ENCODE data around the gene CCT5. TPM values are rescaled to one million over a fixed set of nuclear protein-coding genes. Genes with fewer than 3 reads are reported as not detected.
"Not testable (repeated sequence)": the region's sequence is repeated elsewhere in the genome, so short reads cannot be mapped to it uniquely, and the experiment has no call there.

CCT5 gene

GRCh38 chr5:10307206-10308148 lies 57.4 kb downstream of the CCT5 start, which contains the start of gene CMBL:
TSS of gene CMBL (minus strand) at chr5:10307902. CDS start at chr5:10290762, 17,140 bp downstream.
- peak within 1 kb of the TSS; percentile 83 for H3K4me2 ChIP-seq (ENCODE audit: low read length)
- peak within 1 kb of the TSS; percentile 83 for H3K9ac ChIP-seq (ENCODE audit: low read depth, low read length)
- no peaks in the 10 kb centered on the region for H3K9me3 ChIP-seq (replicated peaks; ENCODE audit: low read length)
- H3K36me3 ChIP-seq (ENCODE audit: insufficient read depth, low read length): no peaks in the 10 kb centered on the region
- H3K4me3 ChIP-seq (ENCODE audit: low read length): peak within 1 kb of the TSS; percentile 85
- H3K27me3 ChIP-seq (ENCODE audit: control insufficient read depth, insufficient read depth, low read length): no peaks in the 10 kb centered on the region
- peaks cover 14% of the 10 kb centered on the region for H3K4me1 ChIP-seq (ENCODE audit: control insufficient read depth, insufficient read depth, low read length)

GRCh38 chr5:10308844-10309243 lies 58.8 kb downstream of the CCT5 start:
- Histone ChIP-seq H3K4me1 (ENCODE audit: control insufficient read depth, insufficient read depth, low read length) (peaks cover 14% of the 10 kb centered on the region), H3K9ac (ENCODE audit: low read depth, low read length) (no peak overlapping the region), H3K4me3 (ENCODE audit: low read length) (no peak overlapping the region), H3K27me3 (ENCODE audit: control insufficient read depth, insufficient read depth, low read length) (no peaks in the 10 kb centered on the region), H3K9me3 (replicated peaks; ENCODE audit: low read length) (no peaks in the 10 kb centered on the region), H3K4me2 (ENCODE audit: low read length) (no peak overlapping the region), H3K36me3 (ENCODE audit: insufficient read depth, low read length) (no peaks in the 10 kb centered on the region)

GRCh38 chr5:10310066-10310779 lies 60.1 kb downstream of the CCT5 start:
- no peak overlapping the region for H3K9ac ChIP-seq (ENCODE audit: low read depth, low read length)
- H3K27me3 ChIP-seq (ENCODE audit: control insufficient read depth, insufficient read depth, low read length): no peaks in the 10 kb centered on the region
- peaks cover 14% of the 10 kb centered on the region for H3K4me1 ChIP-seq (ENCODE audit: control insufficient read depth, insufficient read depth, low read length)
- no peak overlapping the region for H3K4me3 ChIP-seq (ENCODE audit: low read length)
- H3K36me3 ChIP-seq (ENCODE audit: insufficient read depth, low read length): no peaks in the 10 kb centered on the region
- no peaks in the 10 kb centered on the region for H3K9me3 ChIP-seq (replicated peaks; ENCODE audit: low read length)
- H3K4me2 ChIP-seq (ENCODE audit: low read length): no peak overlapping the region

GRCh38 chr5:10310835-10311570 lies 60.9 kb downstream of the CCT5 start:
- H3K9me3 ChIP-seq (replicated peaks; ENCODE audit: low read length); H3K9ac ChIP-seq (ENCODE audit: low read depth, low read length); H3K4me3 ChIP-seq (ENCODE audit: low read length); H3K4me2 ChIP-seq (ENCODE audit: low read length); H3K36me3 ChIP-seq (ENCODE audit: insufficient read depth, low read length); H3K27me3 ChIP-seq (ENCODE audit: control insufficient read depth, insufficient read depth, low read length): not testable (repeated sequence)
- H3K4me1 ChIP-seq (ENCODE audit: control insufficient read depth, insufficient read depth, low read length): peaks cover 14% of the 10 kb centered on the region

- Histone ChIP-seq H3K9ac (ENCODE audit: low read depth, low read length) (no peak overlapping the region), H3K9me3 (replicated peaks; ENCODE audit: low read length) (no peaks in the 10 kb centered on the region), H3K36me3 (ENCODE audit: insufficient read depth, low read length) (no peaks in the 10 kb centered on the region), H3K4me1 (ENCODE audit: control insufficient read depth, insufficient read depth, low read length) (peaks cover 10% of the 10 kb centered on the region), H3K4me3 (ENCODE audit: low read length) (no peak overlapping the region), H3K4me2 (ENCODE audit: low read length) (no peak overlapping the region), H3K27me3 (ENCODE audit: control insufficient read depth, insufficient read depth, low read length) (no peaks in the 10 kb centered on the region)
Measured at GRCh38 chr5:10311595-10312425, 61.7 kb downstream of the CCT5 start.

GRCh38 chr5:10315201-10315600 lies 65.1 kb downstream of the CCT5 start:
- Histone ChIP-seq H3K36me3 (ENCODE audit: insufficient read depth, low read length) (no peaks in the 10 kb centered on the region), H3K4me1 (ENCODE audit: control insufficient read depth, insufficient read depth, low read length) (peaks cover 4% of the 10 kb centered on the region), H3K4me2 (ENCODE audit: low read length) (no peak overlapping the region), H3K4me3 (ENCODE audit: low read length) (no peak overlapping the region), H3K9ac (ENCODE audit: low read depth, low read length) (no peak overlapping the region), H3K27me3 (ENCODE audit: control insufficient read depth, insufficient read depth, low read length) (peaks cover 3% of the 10 kb centered on the region), H3K9me3 (replicated peaks; ENCODE audit: low read length) (peaks cover 5% of the 10 kb centered on the region)

Small RNA genes within 50 kb of the gene (small RNA-seq; reads per million reads assigned to genes)
- not detected for gene RF00019

All from skeletal muscle satellite cell (primary cell).